Suppressor macrophage (primary cell): ENCODE measurements around the gene KCTD20.

Source experiments
- DNase-seq, 4 experiments: peaks; one replicate each; pipeline ENCODE4 v3.0.0-alpha.2; 2020 to 2022

Gene KCTD20

DNA sequence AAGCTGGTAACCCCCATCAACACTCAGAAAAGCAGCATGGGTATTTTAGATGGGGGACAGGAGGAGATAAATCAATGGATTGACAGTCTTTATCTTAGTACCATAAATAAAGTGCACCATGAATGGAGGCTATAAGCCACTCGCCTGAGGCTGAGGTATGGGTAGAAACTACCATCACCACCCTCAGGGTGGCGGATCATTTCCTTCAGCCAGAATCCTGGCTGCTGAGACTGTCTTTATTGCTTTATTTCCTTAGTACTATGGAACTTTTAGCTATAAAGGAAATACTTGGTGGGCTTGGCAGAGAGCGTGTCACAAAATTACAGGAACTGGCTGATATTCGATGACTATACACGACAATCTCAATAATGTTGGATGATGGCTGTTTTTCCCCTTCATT lies 52.3 kb downstream of the KCTD20 start:
- DNase-seq, result no peak

GRCh38 chr6:36499918-36500317 lies 57.1 kb downstream of the KCTD20 start:
- DNase-seq, result no peak

- DNase-seq, result no peak
Observed at GRCh38 chr6:36501686-36502085, 58.9 kb downstream of the KCTD20 start.

DNA sequence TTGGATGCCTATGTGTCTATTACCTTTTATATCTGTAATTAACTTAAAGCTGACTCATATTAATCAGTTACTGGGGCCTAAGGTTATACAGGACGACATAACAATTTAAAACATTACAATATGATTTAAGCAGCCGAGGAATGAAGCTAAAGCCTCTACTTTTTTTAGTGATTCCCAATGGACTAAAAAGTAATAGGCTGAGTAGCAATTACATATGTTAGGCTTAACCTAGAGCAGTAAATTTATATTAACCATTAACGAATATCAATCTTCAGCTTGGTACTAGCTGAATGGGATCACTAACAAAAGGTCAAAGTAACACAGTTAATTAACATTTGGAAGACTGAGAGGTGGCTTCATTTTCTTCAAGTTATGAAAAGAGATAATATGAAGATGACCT lies 61.4 kb downstream of the KCTD20 start:
- DNase-seq, result no peak

DNA sequence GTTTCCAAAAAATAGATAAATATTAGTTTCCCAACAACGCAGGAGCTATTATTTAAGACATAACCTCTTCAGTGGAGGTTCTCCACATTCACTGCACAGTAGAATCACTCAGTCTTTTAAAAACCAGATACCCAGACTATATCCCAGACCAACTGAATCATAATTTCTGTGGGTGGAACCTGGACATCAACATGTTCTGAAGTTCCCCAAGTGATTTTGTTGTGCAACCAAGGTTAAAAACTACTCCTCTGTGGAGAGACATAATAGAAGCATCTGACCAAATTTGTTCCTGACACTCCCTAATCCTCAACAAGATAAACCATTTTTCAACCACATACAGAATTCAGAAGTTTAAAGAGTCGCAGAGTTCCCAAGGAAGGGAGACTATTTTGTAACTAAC lies 62.2 kb downstream of the KCTD20 start:
- peak in 1 of 4 experiments; percentile 18 for DNase-seq

DNA sequence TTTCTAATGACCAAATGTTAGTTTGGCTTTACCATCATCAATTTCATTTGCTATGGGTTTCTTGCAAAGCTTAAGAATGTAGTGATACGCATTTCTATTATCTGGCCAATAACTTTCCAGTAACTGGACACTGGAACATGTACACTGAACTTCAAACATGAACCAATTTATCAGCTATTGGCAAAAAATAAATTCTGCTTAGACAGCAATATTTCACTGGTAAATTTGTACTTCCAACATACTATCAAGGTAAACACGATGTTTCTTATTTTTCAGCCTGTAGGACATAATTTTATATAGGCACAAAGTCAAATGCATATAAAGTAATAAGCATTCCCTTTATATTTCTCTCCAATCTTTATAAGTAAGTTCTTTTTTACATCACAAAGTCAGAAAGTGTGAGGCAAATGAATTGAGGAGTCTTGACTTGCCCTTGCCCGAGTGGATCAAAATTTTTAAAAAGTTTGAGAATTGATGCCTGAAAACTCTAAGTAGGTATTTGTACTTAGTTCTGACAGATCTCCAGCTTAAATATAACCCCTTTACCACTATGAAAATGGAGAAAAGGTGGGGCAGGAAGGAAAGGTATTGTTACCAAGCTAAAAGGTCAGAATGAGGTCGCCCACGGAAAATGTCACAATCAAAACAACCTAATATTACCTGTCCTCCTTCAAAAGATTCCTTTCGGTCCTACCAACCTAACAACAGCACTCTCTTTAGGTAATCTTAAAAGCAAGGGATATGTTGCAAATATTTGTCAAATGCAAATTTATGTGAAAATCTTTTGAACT lies 63.1 kb downstream of the KCTD20 start:
- DNase-seq, result no peak

DNA sequence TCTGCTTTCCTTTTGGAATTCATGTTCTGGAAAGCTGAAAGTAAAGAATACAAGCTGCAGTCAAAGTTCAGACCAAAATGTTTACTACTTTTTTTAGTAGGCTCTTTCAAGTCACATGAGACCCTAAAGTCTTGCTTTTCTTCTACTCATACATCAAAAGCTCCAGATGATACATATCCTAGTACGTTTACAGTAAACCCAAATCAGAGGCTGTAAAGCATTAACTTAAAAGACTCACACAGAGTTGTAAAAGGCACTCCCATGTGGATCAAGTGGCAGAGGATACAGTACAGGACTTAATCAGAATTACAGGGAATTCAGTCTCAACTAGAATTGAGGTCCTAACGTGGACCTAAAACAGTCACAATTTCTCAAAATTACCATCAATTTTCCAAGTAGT lies 63.8 kb downstream of the KCTD20 start:
- DNase-seq, result no peak

- no peak for DNase-seq
Observed at GRCh38 chr6:36508532-36508931, 65.7 kb downstream of the KCTD20 start.

DNA sequence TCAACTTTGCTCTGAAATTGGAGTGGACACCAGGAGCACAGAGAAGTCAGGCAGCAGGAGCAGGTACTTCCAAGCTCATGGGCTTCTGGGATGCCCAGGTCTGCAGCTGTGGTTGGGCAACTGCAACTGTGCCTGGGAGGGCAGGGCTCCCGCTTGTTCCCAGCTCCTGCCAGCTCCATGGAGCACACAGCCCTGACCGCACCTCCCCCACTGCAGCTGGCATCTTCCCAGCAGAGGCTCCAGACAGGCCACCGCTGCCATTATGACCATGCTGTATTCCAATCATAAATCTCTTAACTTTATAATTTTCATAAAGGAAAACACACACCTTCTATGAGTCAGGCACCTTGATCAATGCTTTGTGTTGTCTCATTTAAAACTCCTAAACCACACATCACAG lies 67.6 kb downstream of the KCTD20 start:
- DNase-seq, result no peak

DNA sequence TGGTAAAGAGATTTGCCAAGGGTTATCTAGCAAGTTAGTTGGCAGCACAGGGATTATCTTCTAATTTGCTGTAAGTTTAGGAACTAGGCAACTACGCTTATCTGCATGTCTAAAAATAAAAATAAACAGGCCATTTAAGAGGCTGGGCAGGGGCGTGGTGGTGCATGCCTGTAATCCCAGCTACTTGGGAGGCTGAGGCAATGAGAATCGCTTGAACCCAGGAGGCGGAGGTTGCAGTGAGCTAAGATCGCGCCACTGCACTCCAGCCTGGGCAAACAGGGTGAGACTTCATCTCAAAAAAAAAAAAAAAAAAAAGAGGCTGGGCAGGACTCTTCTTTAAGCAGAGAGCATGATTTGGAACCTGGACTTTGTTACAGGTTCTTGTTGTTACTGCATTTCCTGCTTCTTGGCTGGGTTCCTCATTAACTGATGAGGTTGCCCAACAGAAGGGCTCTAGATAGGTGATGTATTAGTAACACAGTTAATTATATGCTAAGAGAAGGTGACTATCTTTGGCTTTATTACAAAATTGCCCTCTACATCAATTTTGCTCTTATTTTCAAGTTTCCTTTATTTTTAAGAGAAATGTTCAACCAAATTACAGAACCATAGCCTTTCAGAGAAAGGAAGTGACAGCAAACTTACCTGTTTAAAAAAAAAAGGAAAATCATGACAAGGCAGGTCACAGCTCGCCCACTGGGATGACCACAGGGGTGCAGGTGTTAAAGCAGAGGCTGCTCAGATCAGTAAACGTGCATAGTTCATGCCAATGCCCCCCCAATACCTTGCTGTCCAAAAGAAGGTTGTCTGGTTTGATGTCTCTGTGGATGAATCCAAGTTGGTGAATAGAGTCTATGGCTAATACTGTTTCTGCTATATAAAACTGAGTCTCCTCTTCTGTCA lies 72.0 kb downstream of the KCTD20 start:
- DNase-seq, result no peak

- no peak for DNase-seq
Observed at GRCh38 chr6:36515844-36516243, 73.0 kb downstream of the KCTD20 start.

DNA sequence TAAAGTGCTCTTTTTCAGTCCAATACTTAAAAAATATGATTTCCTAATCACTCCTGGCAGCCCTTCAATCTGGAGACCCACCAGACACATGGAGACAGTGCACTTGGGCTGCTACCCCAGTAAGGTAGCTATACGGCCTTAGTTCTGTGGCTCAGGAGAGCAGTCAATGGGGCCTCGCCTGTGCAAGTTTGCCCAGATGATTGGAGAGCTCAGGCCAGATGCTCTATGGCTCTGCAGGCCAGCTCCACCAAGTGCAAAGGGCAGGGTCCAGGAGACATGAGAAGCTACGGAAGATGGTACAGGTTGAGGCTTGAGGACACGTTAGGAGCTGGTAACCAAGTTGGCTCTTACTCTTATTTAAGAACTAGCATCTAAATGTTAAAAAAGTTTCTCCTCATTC lies 73.8 kb downstream of the KCTD20 start:
- no peak for DNase-seq

GRCh38 chr6:36516988-36517387 lies 74.2 kb downstream of the KCTD20 start:
- DNase-seq, result no peak

- DNase-seq, result no peak
Observed at GRCh38 chr6:36517408-36517807, 74.6 kb downstream of the KCTD20 start.

DNA sequence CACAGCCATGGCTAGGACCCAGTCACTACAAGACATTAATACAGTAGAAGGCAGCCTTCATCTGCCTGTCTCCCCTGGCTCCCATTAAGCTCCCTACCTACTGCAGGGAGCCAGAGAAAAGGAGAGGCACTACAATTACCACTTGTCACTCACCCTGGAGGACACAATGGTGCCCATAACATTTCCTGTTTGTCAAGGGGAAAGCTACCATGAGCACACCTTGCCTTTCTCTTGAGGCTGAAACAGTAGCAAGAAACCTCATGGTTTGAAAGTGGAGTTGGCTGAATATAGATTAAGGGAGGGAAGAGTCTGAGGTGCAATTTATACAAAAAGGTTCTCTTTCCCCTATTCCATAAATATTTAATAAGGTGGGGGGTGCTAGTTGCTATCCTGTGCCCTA lies 76.6 kb downstream of the KCTD20 start:
- no peak for DNase-seq

DNA sequence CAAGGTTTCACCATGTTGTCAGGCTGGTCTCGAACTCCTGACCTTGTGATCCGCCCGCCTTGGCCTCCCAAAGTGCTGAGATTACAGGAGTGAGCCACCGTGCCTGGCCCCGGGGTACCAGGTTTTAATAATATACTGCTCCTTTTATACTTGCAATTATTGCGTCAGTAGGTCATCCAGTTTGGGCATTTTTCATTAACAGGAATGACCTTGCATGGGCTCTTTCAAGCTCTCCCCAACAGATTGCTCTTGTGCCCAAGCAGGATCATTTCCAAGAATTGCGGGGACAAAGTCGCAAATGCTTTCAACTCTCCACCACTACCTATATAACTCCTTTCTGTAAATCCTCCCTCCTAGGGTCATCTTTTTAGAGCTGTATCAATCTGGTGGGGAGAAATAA lies 80.7 kb downstream of the KCTD20 start:
- DNase-seq, result no peak

GRCh38 chr6:36523936-36524499 lies 81.2 kb downstream of the KCTD20 start:
- no peak for DNase-seq

DNA sequence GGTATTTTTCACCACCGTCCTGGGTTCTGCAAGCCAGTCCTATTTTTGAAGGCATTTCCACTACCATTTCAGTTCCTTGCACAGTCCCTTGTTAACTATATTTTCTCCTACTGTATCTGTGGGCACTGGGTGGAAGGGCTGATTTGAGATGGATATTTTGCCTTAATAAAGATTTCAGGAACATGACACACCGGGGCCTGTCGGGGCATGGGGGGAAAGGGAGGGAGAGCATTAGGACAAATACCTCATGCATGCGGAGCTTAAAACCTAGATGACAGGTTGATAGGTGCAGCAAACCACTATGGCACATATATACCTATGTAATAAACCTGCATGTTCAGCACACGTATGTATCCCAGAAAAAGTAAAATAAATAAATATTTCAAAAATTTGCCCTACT lies 82.1 kb downstream of the KCTD20 start:
- no peak for DNase-seq

DNA sequence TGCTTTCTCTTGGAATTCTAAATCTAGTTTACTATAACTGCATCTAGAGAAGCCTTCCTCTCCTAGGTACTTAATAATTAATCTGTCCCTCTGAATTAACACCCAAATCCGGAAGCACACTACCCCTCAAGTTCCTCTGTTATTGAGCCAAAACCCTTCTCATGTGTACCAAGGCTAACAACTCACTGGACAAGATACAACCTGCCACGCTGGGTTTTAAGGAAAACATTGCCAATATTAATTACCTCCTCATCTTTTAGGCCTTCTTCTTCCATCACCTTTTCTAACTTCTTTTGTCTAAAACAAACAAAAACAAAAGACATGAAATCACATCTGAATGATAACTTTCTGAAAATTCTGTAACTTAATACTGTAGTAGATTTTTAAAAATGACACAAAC lies 82.5 kb downstream of the KCTD20 start:
- no peak for DNase-seq

DNA sequence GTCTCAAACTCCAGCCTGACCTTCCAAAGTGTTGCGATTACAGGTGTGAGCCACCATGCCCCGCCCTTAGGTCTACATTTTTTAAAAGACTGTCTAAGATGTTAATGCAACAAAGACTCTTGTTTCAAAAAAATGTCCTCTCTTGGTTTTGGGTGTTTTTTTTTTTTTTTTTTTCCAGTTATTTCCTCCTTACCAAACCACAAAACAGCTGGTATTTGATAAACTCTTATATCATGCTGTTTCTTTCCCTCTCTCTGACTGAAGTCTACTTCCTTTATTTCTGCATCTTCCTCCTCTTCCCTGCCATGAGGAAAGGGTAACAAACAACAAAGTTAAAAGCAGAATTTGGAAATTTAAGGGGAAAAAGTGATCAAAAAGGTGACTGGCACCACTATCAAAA lies 83.3 kb downstream of the KCTD20 start:
- peak in 2 of 4 experiments; percentile 50 to 68 for DNase-seq

GRCh38 chr6:36533321-36533720 lies 90.5 kb downstream of the KCTD20 start:
- no peak for DNase-seq

- DNase-seq, result no peak
Observed at GRCh38 chr6:36536873-36537547, 94.2 kb downstream of the KCTD20 start.
